HG03095 (cell line): ENCODE data around the gene ZMYND8.
A peak's percentile ranks its signal among the peaks of the same experiment; 100 is the strongest.
"Not testable (repeated sequence)": the region's sequence is repeated elsewhere in the genome, so short reads cannot be mapped to it uniquely, and the experiment has no call there.

ENCODE experiments used
- ATAC-seq: cut with Tn5 transposase; IDR thresholded peaks from one replicate; pipeline ENCODE4 v1.9.1; 2021; ENCODE audit warnings: moderate library complexity; ENCODE audit not compliant: unreplicated experiment

ZMYND8 gene

GRCh38 chr20:47290666-47291430, 65.7 kb downstream of the ZMYND8 start:
- no peak for ATAC-seq

- ATAC-seq: no peak
Measured at GRCh38 chr20:47290008-47290407, 66.5 kb downstream of the ZMYND8 start.

- no peak for ATAC-seq
Measured at GRCh38 chr20:47289096-47289495, 67.4 kb downstream of the ZMYND8 start.

DNA sequence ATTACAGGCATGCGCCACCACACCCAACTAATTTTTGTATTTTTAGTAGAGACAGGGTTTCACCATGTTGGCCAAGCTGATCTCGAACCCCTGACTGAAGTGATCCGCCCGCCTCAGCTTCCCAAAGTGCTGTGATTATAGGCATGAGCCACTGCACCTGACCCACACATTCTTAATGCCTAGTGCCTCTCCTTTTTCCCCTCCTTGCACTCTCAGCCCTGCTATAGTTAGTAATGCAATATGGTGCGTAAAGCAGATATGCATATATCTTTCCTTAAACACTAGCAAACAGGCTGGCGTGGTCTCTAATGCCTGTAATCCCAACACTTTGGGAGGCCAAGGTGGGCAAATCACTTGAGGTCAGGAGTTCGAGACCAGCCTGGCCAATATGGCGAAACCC, 68.0 kb downstream of the ZMYND8 start:
- ATAC-seq: not testable (repeated sequence)

DNA sequence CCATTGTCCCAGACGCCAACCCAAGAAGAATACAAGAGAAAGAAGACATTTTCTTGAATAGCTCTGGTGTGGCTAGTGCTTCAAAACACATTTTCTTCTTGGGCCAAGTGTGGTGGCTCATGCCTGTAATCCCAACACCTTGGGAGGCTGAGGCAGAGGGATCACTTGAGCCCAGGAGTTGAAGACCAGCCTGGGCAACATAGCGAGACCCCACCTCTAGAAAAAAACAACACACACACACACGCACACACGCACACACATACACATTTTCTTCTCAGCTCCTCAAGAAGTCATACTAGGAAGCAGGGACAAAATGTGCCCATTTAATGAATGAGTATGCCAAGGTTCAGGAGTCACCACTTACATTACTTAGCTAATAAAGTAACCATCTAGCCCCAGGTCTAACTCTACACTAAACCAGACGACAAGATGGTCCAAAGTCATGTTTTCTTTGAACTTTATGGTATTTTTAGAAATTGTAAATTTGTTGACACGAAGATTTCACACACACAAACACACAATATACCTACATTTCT, 68.8 kb downstream of the ZMYND8 start:
- ATAC-seq: no peak

- no peak for ATAC-seq
Measured at GRCh38 chr20:47286681-47287080, 69.8 kb downstream of the ZMYND8 start.

DNA sequence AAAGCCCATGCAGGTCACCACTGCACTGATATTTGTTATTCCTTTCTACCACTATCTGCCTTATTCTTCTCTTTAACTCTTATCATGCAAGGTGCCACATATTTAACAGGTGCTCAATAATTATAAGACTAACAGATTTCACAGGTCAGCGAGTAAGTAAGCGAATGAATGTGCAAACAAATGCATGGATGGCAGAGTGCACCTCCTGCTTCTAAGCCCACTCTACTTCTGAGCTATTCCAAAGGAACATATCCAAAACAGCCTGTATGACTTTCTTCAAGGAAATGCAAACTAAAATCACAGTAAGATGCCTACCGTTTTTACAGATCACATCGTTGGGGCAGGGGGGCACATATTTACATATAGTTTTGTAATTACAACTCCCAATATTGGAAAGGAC, 71.3 kb downstream of the ZMYND8 start:
- ATAC-seq: no peak

- no peak for ATAC-seq
Measured at GRCh38 chr20:47284373-47284772, 72.1 kb downstream of the ZMYND8 start.

DNA sequence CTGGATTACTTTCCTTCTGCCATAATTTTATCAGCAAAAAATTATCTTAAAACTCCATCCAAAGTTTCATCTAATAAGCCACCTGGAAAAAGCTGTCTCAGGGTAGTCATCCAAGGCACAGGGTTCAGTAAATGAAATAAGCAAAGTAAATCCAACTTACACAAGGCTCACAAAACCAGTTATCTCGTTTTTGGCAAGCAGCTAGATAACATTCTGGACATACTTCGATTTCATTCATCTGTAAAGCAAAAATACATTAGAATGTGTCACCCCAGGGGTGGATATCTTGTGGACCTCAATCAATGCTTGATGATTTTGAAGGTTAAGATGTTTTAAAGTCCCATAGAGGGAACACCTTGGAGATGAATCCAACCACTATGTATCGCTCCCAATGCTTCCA, 73.1 kb downstream of the ZMYND8 start:
- ATAC-seq: no peak

DNA sequence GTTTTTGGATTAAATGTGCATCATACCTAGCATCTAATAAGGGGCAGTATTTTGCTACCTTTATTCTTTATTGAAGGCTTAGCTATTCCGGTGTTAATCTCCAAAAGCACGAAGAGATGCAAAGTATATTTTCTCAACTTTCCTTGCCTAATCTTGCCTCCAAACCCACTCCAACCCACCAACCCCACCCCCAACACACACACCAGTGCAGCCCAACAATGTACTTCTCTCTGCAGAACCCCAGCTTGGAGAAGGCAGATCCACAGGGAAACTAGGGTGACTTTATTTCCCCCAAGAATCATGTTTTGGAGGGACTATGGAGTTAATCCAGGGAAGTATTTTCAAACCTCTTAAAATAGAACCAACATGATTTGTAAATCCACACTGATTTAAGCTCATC, 73.6 kb downstream of the ZMYND8 start:
- no peak for ATAC-seq

- ATAC-seq: no peak
Measured at GRCh38 chr20:47281376-47281775, 75.1 kb downstream of the ZMYND8 start.

GRCh38 chr20:47280668-47281067, 75.8 kb downstream of the ZMYND8 start:
- ATAC-seq: no peak

GRCh38 chr20:47280228-47280627, 76.3 kb downstream of the ZMYND8 start:
- no peak for ATAC-seq

DNA sequence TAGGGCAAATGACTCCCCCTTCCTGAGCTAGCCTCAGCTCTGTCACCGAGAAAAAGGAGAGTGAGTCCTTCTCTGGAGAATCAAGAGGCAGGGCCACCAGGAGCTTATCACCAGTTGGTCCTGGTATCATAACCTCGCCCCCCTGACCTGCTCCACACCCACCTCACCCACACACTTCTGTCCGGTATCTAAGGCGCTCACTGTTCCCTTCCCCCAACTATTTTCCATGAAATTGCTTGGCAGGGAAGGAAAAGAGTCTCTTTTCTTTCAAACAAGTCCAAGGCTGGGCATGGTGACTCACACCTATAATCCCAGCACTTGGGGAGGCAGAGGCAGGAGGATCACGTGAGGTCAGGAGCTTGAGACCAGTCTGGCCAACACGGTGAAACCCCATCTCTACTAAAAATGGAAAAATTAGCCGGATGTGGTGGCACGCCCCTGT, 77.6 kb downstream of the ZMYND8 start:
- no peak for ATAC-seq

- not testable (repeated sequence) for ATAC-seq
Measured at GRCh38 chr20:47277535-47277872, 79.0 kb downstream of the ZMYND8 start.

- no peak for ATAC-seq
Measured at GRCh38 chr20:47276851-47277534, 79.5 kb downstream of the ZMYND8 start.

DNA sequence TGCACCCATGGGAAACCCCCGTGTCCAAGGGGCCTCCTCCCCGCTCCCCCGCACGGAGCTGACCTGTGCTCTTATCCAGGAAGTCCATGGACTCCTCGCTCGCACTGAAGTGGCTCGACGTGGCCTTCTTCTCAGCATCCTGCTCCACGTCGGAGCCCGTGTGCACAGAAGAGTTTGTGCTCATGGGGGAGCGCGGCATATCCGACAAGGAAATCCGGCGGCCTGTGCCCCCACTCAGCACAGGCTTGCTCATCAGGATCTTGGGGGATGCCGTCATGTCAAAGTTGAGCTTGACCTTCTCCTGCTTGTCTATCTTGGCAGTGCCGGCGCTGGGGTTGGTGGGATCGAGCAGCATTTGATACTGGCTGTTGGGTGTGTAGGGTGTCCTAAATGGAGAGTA, 80.2 kb downstream of the ZMYND8 start:
- ATAC-seq: no peak

GRCh38 chr20:47275548-47275947, 81.0 kb downstream of the ZMYND8 start:
- no peak for ATAC-seq

DNA sequence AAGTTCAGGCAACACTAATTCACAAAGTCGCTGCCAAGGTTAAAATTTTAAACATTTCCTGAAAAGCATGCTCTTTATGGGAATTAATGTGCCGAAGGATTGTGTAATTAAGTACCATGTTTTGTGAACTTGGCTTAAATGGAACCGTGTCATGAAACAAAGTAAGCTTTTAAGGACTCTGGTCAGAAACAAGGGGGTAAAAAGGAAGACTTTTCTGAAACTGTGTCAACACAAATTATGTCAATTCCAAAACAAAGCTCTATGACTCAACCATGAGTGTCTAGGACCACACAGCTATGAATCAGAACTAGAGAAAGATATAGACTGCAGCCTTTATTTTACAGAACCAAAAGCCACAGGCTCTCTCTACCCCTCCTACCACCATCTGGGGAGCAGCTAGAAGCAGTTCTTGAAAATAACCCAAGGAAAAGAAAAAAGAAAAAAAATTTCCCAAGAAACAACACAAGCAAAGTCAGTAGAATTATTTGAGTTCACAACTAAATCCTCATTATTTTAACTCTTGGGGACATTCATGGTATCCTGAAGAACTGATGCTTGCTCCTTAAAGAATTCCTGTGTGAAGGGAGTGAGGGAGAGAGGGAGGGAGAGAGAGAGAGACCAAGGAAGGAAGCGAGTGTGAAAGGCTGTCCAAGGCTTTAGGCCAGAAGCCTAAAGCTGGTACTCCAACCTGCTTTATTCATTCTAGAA, 81.9 kb downstream of the ZMYND8 start:
- peak; percentile 95 for ATAC-seq

DNA sequence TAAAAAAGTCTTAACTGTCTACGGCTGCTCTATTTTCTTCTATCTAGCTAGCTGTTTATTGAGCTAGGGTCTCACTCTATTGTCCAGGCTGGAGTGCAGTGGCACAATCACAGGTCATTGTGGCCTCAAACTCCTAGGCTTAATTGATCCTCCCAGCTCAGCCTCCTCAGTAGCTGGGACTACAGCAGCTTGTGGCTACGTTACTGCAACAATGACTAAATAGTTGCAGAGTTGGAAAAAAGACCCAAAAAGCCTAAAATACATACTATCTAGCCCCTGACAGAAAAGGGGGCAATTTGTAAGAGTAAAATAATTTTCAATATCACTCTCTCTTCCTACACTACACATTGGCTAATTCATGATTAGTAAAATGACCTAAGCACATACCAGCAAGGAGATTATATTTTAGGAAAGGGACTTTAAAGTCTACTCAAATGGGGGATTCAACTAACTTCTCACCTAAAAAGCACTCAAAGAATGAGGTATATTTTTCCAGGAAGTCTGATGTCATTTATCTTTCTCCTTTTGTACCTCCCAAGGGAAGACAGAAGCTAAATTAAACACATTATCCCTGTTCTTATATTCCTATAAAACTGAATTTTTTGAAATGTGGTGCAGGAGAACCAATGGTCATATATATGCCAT, 82.8 kb downstream of the ZMYND8 start:
- ATAC-seq: no peak

DNA sequence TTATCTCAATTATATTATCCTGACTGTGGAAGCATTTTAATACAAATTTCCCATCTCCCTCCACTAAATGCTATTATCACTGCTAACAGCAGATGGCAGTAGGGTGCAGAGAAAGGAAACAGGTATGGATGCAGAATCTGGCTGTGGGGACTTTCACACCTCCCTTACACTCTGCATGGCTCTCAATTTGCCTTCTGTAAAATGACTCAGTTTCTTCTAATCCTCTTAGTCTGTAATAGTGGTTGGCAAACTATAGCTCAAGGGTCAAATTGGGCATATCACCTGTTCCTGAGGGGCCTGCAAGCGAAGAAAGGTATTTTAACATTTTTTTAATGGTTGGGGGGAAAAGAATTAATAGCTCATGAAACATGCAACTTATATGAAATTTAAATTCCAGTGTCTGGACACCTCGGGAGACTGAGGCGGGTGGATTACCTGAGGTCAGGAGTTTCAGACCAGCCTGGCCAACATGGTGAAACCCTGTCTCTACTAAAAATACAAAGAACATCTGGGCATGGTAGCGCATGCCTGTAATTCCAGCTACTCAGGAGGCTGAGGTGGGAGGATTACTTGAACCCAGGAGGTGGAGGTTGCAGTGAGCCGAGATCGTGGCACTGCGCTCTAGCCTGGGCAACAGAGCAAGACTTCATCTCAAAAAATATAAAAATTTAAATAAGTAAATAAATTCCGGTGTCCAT, 83.5 kb downstream of the ZMYND8 start:
- ATAC-seq: no peak
